GDM1 (cell line): ENCODE measurements around the gene CLTCL1.
"Not testable (repeated sequence)": the region's sequence is repeated elsewhere in the genome, so short reads cannot be mapped to it uniquely, and the experiment has no call there.

Experiments
- DNase-seq: peaks from one replicate; lab custom pipeline; 2025; lab: John Stamatoyannopoulos, UW

Gene CLTCL1

GRCh38 chr22:19218541-19219233 lies 72.8 kb downstream of the CLTCL1 start:
- no peak for DNase-seq

- no peak for DNase-seq
Observed at GRCh38 chr22:19216579-19216978, 74.9 kb downstream of the CLTCL1 start.

- no peak for DNase-seq
Observed at GRCh38 chr22:19215360-19215759, 76.2 kb downstream of the CLTCL1 start.

GRCh38 chr22:19214078-19214473 lies 77.4 kb downstream of the CLTCL1 start:
- no peak for DNase-seq

GRCh38 chr22:19213442-19214077 lies 78.0 kb downstream of the CLTCL1 start:
- DNase-seq, result no peak

- DNase-seq, result no peak
Observed at GRCh38 chr22:19213001-19213400, 78.5 kb downstream of the CLTCL1 start.

GRCh38 chr22:19212302-19212870 lies 79.1 kb downstream of the CLTCL1 start:
- DNase-seq, result no peak

GRCh38 chr22:19210188-19210587 lies 81.3 kb downstream of the CLTCL1 start:
- DNase-seq, result no peak

GRCh38 chr22:19208287-19208847 lies 83.2 kb downstream of the CLTCL1 start:
- no peak for DNase-seq

GRCh38 chr22:19207884-19208283 lies 83.6 kb downstream of the CLTCL1 start:
- DNase-seq, result no peak

- DNase-seq, result no peak
Observed at GRCh38 chr22:19207401-19207808, 84.1 kb downstream of the CLTCL1 start.

- no peak for DNase-seq
Observed at GRCh38 chr22:19206287-19206686, 85.2 kb downstream of the CLTCL1 start.

GRCh38 chr22:19204640-19205039 lies 86.9 kb downstream of the CLTCL1 start:
- no peak for DNase-seq

GRCh38 chr22:19203834-19204233 lies 87.7 kb downstream of the CLTCL1 start:
- DNase-seq, result no peak

GRCh38 chr22:19202799-19203186 lies 88.7 kb downstream of the CLTCL1 start:
- DNase-seq, result not testable (repeated sequence)

- DNase-seq, result no peak
Observed at GRCh38 chr22:19201869-19202798, 89.4 kb downstream of the CLTCL1 start.

- no peak for DNase-seq
Observed at GRCh38 chr22:19201130-19201868, 90.2 kb downstream of the CLTCL1 start.

- DNase-seq, result no peak
Observed at GRCh38 chr22:19199479-19199878, 92.0 kb downstream of the CLTCL1 start.

- DNase-seq, result no peak
Observed at GRCh38 chr22:19197997-19198865, 93.3 kb downstream of the CLTCL1 start.

GRCh38 chr22:19196841-19197612 lies 94.5 kb downstream of the CLTCL1 start:
- no peak for DNase-seq
